ENCODE measurements around the gene VPREB3.

Gene VPREB3

GRCh38 chr22:23764899-23765881 lies 11.0 kb upstream of the VPREB3 start:
- no peak for DNase-seq (ENCODE audit: low read depth)

- DNase-seq (ENCODE audit: low read depth) = no peak
These were observed 9.7 kb upstream of the VPREB3 start for GRCh38 chr22:23763954-23764353.

- DNase-seq (ENCODE audit: low read depth) = peak; percentile 56
These were observed 9.3 kb upstream of the VPREB3 start for GRCh38 chr22:23763579-23763945.

- no peak for DNase-seq (ENCODE audit: low read depth)
These were observed 8.8 kb upstream of the VPREB3 start, which contains the start of gene C22orf15 for GRCh38 chr22:23762842-23763578. C22orf15 (plus strand) TSS chr22:23762990; CDS start chr22:23763307, 317 bp downstream.

GRCh38 chr22:23760056-23760455 lies 5.8 kb upstream of the VPREB3 start:
- DNase-seq (ENCODE audit: low read depth) = no peak

GRCh38 chr22:23759566-23759965 lies 5.3 kb upstream of the VPREB3 start:
- no peak for DNase-seq (ENCODE audit: low read depth)

- no peak for DNase-seq (ENCODE audit: low read depth)
These were observed 2.7 kb upstream of the VPREB3 start for GRCh38 chr22:23756891-23757290.

- no peak for DNase-seq (ENCODE audit: low read depth)
These were observed 1.5 kb upstream of the VPREB3 start for GRCh38 chr22:23755711-23756110.

- DNase-seq (ENCODE audit: low read depth) = no peak
These were observed 883 bp upstream of the VPREB3 start for GRCh38 chr22:23754980-23755636.

- no peak for DNase-seq (ENCODE audit: low read depth)
These were observed 840 bp downstream of the VPREB3 start for GRCh38 chr22:23753385-23753784.

GRCh38 chr22:23752750-23753149 lies 1.5 kb downstream of the VPREB3 start:
- no peak for DNase-seq (ENCODE audit: low read depth)

GRCh38 chr22:23752090-23752691 lies 2.0 kb downstream of the VPREB3 start:
- no peak for DNase-seq (ENCODE audit: low read depth)

GRCh38 chr22:23751441-23751996 lies 2.7 kb downstream of the VPREB3 start:
- no peak for DNase-seq (ENCODE audit: low read depth)

- peak; percentile 86 for DNase-seq (ENCODE audit: low read depth)
These were observed 3.3 kb downstream of the VPREB3 start, which contains the start of gene ZNF70 for GRCh38 chr22:23750714-23751440. ZNF70 (minus strand) TSS chr22:23751112; CDS start chr22:23745140, 5,972 bp downstream.

- DNase-seq (ENCODE audit: low read depth) = no peak
These were observed 3.9 kb downstream of the VPREB3 start for GRCh38 chr22:23750367-23750713.

- DNase-seq (ENCODE audit: low read depth) = no peak
These were observed 4.4 kb downstream of the VPREB3 start for GRCh38 chr22:23749841-23750301.

GRCh38 chr22:23745791-23746190 lies 8.4 kb downstream of the VPREB3 start:
- no peak for DNase-seq (ENCODE audit: low read depth)

- no peak for DNase-seq (ENCODE audit: low read depth)
These were observed 9.7 kb downstream of the VPREB3 start for GRCh38 chr22:23744485-23744884.

- DNase-seq (ENCODE audit: low read depth) = no peak
These were observed 10.2 kb downstream of the VPREB3 start for GRCh38 chr22:23744001-23744400.

GRCh38 chr22:23743303-23743705 lies 10.9 kb downstream of the VPREB3 start:
- DNase-seq (ENCODE audit: low read depth) = no peak

Measured in activated T-cell treated with anti-CD3 and anti-CD28 coated beads for 48 hours (primary cell).